Naive thymus-derived CD4-positive, alpha-beta T cell (primary cell): ENCODE data around the gene C1orf52. TPM values are rescaled to one million over a fixed set of nuclear protein-coding genes. Genes with fewer than 3 reads are reported as not detected.
A peak's percentile ranks its signal among the peaks of the same experiment; 100 is the strongest.

Source experiments
- ATAC-seq: fragments of 150-1000 bp; cut with Tn5 transposase; 2 replicates; pipeline ENCODE4 v1.10.0; 2021; ENCODE audit warnings: mild to moderate bottlenecking, moderate library complexity
- CTCF ChIA-PET: fragments of 350-600 bp; sonication (Branson Sonifier 250); formaldehyde crosslinking; loops from one replicate; lab custom pipeline; 2021; ENCODE audit warnings: antibody characterized with exemption; lab: Charles Lee
- POLR2A ChIA-PET: fragments of 350-600 bp; sonication (Branson Sonifier 250); formaldehyde crosslinking; loops from one replicate; lab custom pipeline; 2021; ENCODE audit warnings: antibody characterized with exemption, inconsistent platforms; lab: Charles Lee
- DNase-seq, 9 donors: peaks; one replicate each; pipeline versions ENCODE4 v3.0.0 to v3.0.0-alpha.2; 2020 to 2022; ENCODE audit warnings: mixed read lengths in 1 of 9
- H3K27ac ChIP-seq: one replicate; pipeline ENCODE4 v1.7.0; 2013; ENCODE audit warnings: mild to moderate bottlenecking, low read depth, low read length, moderate library complexity
- H3K27me3 ChIP-seq, 2 donors: one replicate each; pipeline ENCODE4 v1.7.0; 2013; ENCODE audit warnings: low read length in 2 of 2, mild to moderate bottlenecking in 2 of 2, moderate library complexity in 2 of 2; ENCODE audit not compliant: control insufficient read depth in 2 of 2, insufficient read depth in 2 of 2
- H3K36me3 ChIP-seq, 3 experiments: 1 replicate in 2 of 3; 2 replicates in 1 of 3; pipeline ENCODE4 v1.7.0; 2013; ENCODE audit warnings: low read length in 3 of 3, mild to moderate bottlenecking in 3 of 3, moderate library complexity in 1 of 3; ENCODE audit not compliant: insufficient read depth in 3 of 3, control insufficient read depth in 2 of 3
- H3K4me1 ChIP-seq, 2 donors: one replicate each; pipeline ENCODE4 v1.7.0; 2013; ENCODE audit warnings: low read length in 2 of 2, mild to moderate bottlenecking in 2 of 2, moderate library complexity in 1 of 2; ENCODE audit not compliant: control insufficient read depth in 2 of 2, insufficient read depth in 2 of 2
- H3K4me3 ChIP-seq: 2 replicates; pipeline ENCODE4 v1.7.0; 2013; ENCODE audit warnings: mild to moderate bottlenecking, low read length
- H3K9me3 ChIP-seq, 3 experiments: 1 replicate in 2 of 3; 2 replicates in 1 of 3; pipeline ENCODE4 v1.7.0; 2013; ENCODE audit warnings: low read length in 3 of 3; ENCODE audit not compliant: control insufficient read depth in 2 of 3
- H3K27ac Mint-ChIP-seq, 9 donors: one replicate each; pipeline ENCODE4 v1.8.0; 2020 to 2022; ENCODE audit warnings: mixed read lengths in 9 of 9, mild to moderate bottlenecking in 8 of 9, moderate library complexity in 5 of 9, inconsistent platforms in 2 of 9
- H3K27me3 Mint-ChIP-seq, 5 donors: one replicate each; pipeline ENCODE4 v1.8.0; 2021 to 2022; ENCODE audit warnings: mixed read lengths in 5 of 5, mild to moderate bottlenecking in 1 of 5
- H3K36me3 Mint-ChIP-seq, 5 donors: one replicate each; pipeline ENCODE4 v1.8.0; 2020 to 2022; ENCODE audit warnings: mixed read lengths in 5 of 5, mild to moderate bottlenecking in 3 of 5, inconsistent platforms in 1 of 5
- H3K4me1 Mint-ChIP-seq, 7 donors: one replicate each; pipeline ENCODE4 v1.8.0; 2020 to 2022; ENCODE audit warnings: mixed read lengths in 7 of 7, mild to moderate bottlenecking in 3 of 7, inconsistent platforms in 1 of 7
- H3K4me3 Mint-ChIP-seq, 10 donors: one replicate each; pipeline ENCODE4 v1.8.0; 2020 to 2022; ENCODE audit warnings: mild to moderate bottlenecking in 10 of 10, mixed read lengths in 10 of 10, moderate library complexity in 6 of 10, inconsistent platforms in 2 of 10
- H3K9me3 Mint-ChIP-seq, 11 donors: one replicate each; pipeline ENCODE4 v1.8.0; 2020 to 2022; ENCODE audit warnings: mixed read lengths in 11 of 11, mild to moderate bottlenecking in 4 of 11, inconsistent platforms in 1 of 11, moderate library complexity in 1 of 11
- intact Hi-C, 2 donors: fragments of 100-400 bp; cut with micrococcal nuclease; formaldehyde crosslinking; loops; one replicate each; pipeline ENCODE4 v1.15.1; 2023
- polyA plus RNA-seq, 2 donors: library from polyadenylated mRNA; unstranded; fragments of 300-500 nt; fragmentation: Illumina TruSeq; gene quantifications; one replicate each; pipeline ENCODE4 v1.2.3, GENCODE V29; 2021
- total RNA-seq, 6 experiments: library from RNA in 5 of 6; stranded (reverse) in 5 of 6; gene quantifications; 1 replicate in 5 of 6; 2 replicates in 1 of 6; pipeline ENCODE4 v1.2.3 and lab custom pipeline; 2021 to 2026

Gene C1orf52
- total and polyA plus RNA-seq, 7 experiments from 2014 or later, result 25.7 to 55.4 (median 41.6) TPM

DNA sequence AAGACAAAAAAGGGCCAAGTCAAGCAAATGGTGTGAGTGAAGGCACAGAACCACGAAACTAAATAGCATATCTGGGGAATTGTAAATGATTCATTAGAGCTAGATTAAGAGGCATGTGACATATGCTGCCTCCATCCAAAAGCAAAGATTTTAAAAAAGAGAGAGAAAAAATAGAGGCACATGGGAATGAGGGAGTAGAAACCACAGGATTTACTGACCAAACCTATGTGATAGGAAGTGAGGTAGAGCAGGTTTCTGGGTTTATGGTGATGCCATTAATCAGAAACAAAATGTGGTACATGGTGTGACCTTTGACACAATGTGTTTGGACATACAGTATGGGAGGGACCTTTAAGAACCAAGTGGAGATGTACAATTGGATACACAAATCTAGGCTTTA lies 13.6 kb downstream of the C1orf52 start:
- peaks cover 0 to 7% (median 0%) of the 10 kb centered on the region in 11 donors for H3K9me3 Mint-ChIP-seq
- H3K27ac Mint-ChIP-seq, result no peak overlapping the region
- Histone ChIP-seq H3K36me3 (peaks cover 0 to 3% (median 0%) of the 10 kb centered on the region in 3 experiments), H3K27me3 (no peaks in the 10 kb centered on the region), H3K9me3 (no peaks in the 10 kb centered on the region), H3K4me1 (peaks cover 0 to 3% of the 10 kb centered on the region in 2 donors), H3K4me3 (no peak overlapping the region), H3K27ac (no peak overlapping the region)
- DNase-seq (no peak), ATAC-seq (no peak)
- H3K4me3 Mint-ChIP-seq, result no peak overlapping the region
- CTCF ChIA-PET, result no interaction called here
- peaks cover 1 to 19% (median 12%) of the 10 kb centered on the region in 7 donors for H3K4me1 Mint-ChIP-seq
- intact Hi-C loops, result no loop called here
- H3K27me3 Mint-ChIP-seq, result no peaks in the 10 kb centered on the region
- H3K36me3 Mint-ChIP-seq, result peaks cover 6 to 23% (median 17%) of the 10 kb centered on the region in 5 donors
- POLR2A ChIA-PET, result interaction anchor here (0.6 kb wide), 1 partner anchor 563 kb away, joined by 4 read pairs; no protein-coding TSS in a partner anchor

DNA sequence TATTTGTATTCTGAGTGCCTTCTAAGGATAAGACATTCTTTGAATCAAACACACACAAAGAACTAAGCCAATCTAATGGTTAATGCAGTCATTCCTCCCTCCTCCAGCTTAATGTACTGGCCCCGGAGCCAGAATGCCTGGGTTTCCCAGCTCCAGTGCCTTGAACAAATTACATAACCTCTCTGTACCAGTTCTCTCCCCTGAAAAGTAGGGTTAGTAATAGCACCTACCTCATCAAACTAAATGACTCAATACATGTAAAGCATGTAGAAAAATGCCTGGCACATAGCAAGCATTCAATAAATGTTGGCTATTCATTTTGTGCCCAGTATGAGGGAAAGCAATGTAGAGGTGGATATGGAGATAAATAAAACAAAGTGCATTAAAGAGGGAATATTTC lies 14.0 kb downstream of the C1orf52 start:
- intact Hi-C loops, result no loop called here
- ATAC-seq (no peak), DNase-seq (no peak)
- H3K4me3 ChIP-seq, result no peak overlapping the region
- H3K36me3 ChIP-seq, result peaks cover 0 to 3% (median 0%) of the 10 kb centered on the region in 3 experiments
- H3K9me3 Mint-ChIP-seq, result peaks cover 0 to 7% (median 0%) of the 10 kb centered on the region in 11 donors
- H3K27ac Mint-ChIP-seq, result no peak overlapping the region
- no peaks in the 10 kb centered on the region for H3K9me3 ChIP-seq
- POLR2A ChIA-PET, result interaction anchor here (0.6 kb wide), 1 partner anchor 563 kb away, joined by 4 read pairs; no protein-coding TSS in a partner anchor
- no peaks in the 10 kb centered on the region for H3K27me3 Mint-ChIP-seq
- H3K4me1 Mint-ChIP-seq, result peaks cover 1 to 20% (median 16%) of the 10 kb centered on the region in 7 donors
- H3K27me3 ChIP-seq, result no peaks in the 10 kb centered on the region
- H3K27ac ChIP-seq, result no peak overlapping the region
- CTCF ChIA-PET, result interaction anchor here (0.9 kb wide), 1 partner anchor 9 kb away, joined by 5 read pairs; no protein-coding TSS in a partner anchor
- peaks cover 0 to 7% of the 10 kb centered on the region in 2 donors for H3K4me1 ChIP-seq
- no peak overlapping the region for H3K4me3 Mint-ChIP-seq
- H3K36me3 Mint-ChIP-seq, result peaks cover 3 to 20% (median 18%) of the 10 kb centered on the region in 5 donors

DNA sequence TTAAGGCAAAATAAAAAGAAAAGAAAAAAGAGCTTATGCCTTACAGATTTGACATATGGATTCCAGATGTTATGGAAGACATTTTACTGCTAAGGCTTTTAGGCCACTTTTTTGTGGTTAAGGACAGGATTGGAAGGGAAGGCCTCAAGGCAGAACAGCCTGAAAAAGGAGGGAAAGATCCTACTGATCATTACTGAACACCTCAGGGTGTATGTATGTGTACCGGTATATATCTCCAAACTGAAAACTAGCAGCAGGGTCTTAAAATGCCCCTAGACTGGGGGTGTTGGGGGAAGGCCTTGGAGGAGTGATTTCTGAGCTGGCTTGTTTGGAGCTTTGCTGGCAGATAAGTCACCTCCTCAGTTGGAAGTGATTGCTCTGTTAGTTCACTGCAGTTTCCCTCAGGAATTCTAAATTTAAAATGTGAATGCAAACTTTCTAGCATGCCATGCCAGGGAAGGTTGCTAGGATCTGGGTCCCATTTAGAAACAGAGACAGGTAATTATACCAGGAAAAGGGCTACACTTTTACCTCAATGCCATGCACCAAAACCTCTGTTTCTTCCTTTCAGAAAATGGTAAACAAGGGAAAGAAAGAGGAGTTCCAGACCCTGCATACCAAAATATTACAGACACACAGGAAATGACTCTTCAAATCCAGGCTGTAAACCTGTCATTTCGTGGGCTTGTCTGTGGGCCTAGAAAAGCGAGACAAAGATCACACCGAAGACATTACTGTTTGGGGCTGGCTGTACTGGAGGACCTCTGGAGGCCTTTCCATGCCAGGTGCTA lies 15.0 kb downstream of the C1orf52 start:
- ChIA-PET POLR2A (interaction anchor here (0.6 to 1.8 kb wide), 3 partner anchors 10 to 735 kb away, joined by 3 to 6 read pairs (median 3); no protein-coding TSS in a partner anchor), CTCF (interaction anchor here (0.9 to 1.3 kb wide), 2 partner anchors 10 to 300 kb away, joined by 3 to 5 read pairs; no protein-coding TSS in a partner anchor)
- Mint-ChIP-seq H3K4me1 (peaks cover 1 to 22% (median 18%) of the 10 kb centered on the region in 7 donors), H3K27me3 (no peaks in the 10 kb centered on the region), H3K4me3 (no peak overlapping the region), H3K9me3 (peaks cover 0 to 7% (median 0%) of the 10 kb centered on the region in 11 donors), H3K36me3 (peaks cover 0 to 12% (median 8%) of the 10 kb centered on the region in 5 donors), H3K27ac (peak overlapping the region in 1 of 9 donors; percentile 27)
- Histone ChIP-seq H3K27ac (no peak overlapping the region), H3K4me3 (no peak overlapping the region), H3K36me3 (no peaks in the 10 kb centered on the region), H3K4me1 (peaks cover 0 to 10% of the 10 kb centered on the region in 2 donors), H3K27me3 (no peaks in the 10 kb centered on the region), H3K9me3 (no peaks in the 10 kb centered on the region)
- DNase-seq, result no peak
- intact Hi-C loops, result no loop called here
- ATAC-seq, result no peak

DNA sequence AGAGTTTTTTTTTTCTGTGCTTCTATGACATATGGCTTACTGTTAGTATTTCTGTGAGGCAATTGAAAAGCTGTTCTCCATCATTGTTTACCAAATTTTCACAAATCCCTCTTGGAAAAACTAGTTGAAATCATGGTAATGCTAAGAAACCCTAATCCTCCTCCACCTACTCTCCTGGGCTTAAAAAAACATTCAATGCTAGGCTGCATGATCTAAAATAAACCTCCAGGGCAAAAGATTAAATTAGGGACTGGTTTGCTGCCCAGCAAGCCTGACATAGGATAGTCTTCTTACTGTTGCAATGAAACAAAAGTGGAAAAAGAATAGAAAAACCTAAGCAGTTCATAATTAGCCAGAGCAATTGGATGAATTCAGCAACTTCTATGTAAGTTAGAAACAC lies 16.1 kb downstream of the C1orf52 start:
- Histone ChIP-seq H3K27me3 (no peaks in the 10 kb centered on the region), H3K4me3 (no peak overlapping the region), H3K9me3 (no peaks in the 10 kb centered on the region), H3K27ac (no peak overlapping the region), H3K36me3 (no peaks in the 10 kb centered on the region), H3K4me1 (peaks cover 0 to 10% of the 10 kb centered on the region in 2 donors)
- H3K9me3 Mint-ChIP-seq, result peaks cover 0 to 5% (median 0%) of the 10 kb centered on the region in 11 donors
- CTCF ChIA-PET, result interaction anchor here (1.3 kb wide), 1 partner anchor 299 kb away, joined by 3 read pairs; no protein-coding TSS in a partner anchor
- no peak overlapping the region for H3K4me3 Mint-ChIP-seq
- no peaks in the 10 kb centered on the region for H3K27me3 Mint-ChIP-seq
- POLR2A ChIA-PET, result interaction anchor here (0.7 to 1.8 kb wide), 2 partner anchors 11 to 189 kb away, joined by 3 to 6 read pairs; no protein-coding TSS in a partner anchor
- H3K4me1 Mint-ChIP-seq, result peaks cover 1 to 22% (median 17%) of the 10 kb centered on the region in 7 donors
- peaks cover 0 to 10% (median 3%) of the 10 kb centered on the region in 5 donors for H3K36me3 Mint-ChIP-seq
- DNase-seq (no peak), ATAC-seq (no peak)
- H3K27ac Mint-ChIP-seq, result peak overlapping the region in 1 of 9 donors; percentile 13
- intact Hi-C loops, result no loop called here

DNA sequence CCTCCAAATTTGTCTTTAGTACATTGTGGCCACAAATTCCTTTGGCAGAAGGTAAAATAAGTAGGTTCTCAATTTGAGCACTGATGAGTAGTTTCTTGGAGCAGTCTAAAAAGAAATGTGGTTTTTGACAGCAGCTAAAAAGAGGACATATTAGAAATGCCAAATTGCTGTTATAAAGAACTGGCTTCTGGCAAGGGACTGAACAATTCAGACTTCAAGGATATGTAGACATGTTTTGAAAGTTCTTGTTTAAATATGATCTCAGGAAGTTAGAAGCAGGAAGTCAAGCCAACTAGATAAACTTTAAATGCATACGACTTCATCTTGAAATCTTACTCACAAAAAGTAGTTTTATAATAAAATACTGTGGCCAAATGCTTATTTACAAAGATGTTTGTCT lies 18.8 kb downstream of the C1orf52 start:
- Histone ChIP-seq H3K27ac (no peak overlapping the region), H3K27me3 (no peaks in the 10 kb centered on the region), H3K9me3 (no peaks in the 10 kb centered on the region), H3K36me3 (no peaks in the 10 kb centered on the region), H3K4me3 (no peak overlapping the region), H3K4me1 (peaks cover 0 to 10% of the 10 kb centered on the region in 2 donors)
- DNase-seq (peak in 2 of 9 donors; percentile 8 to 15), ATAC-seq (no peak)
- Mint-ChIP-seq H3K27ac (peak overlapping the region; percentile 29 to 89 (median 75)), H3K36me3 (peaks cover 0 to 10% (median 3%) of the 10 kb centered on the region in 5 donors), H3K4me3 (peak overlapping the region in 7 of 10 donors; percentile 3 to 51 (median 24)), H3K4me1 (peaks cover 1 to 22% (median 17%) of the 10 kb centered on the region in 7 donors), H3K27me3 (peaks cover 0 to 9% (median 0%) of the 10 kb centered on the region in 5 donors), H3K9me3 (peaks cover 0 to 3% (median 0%) of the 10 kb centered on the region in 11 donors)
- ChIA-PET POLR2A (interaction anchor here (1.3 to 1.6 kb wide), 5 partner anchors 16 to 40 kb away, joined by 3 to 8 read pairs (median 6); partner anchors contain the start of genes BCL10, C1orf52 and SYDE2), CTCF (interaction anchor here (0.9 to 2.4 kb wide), 7 partner anchors 11 to 296 kb away, joined by 3 to 10 read pairs (median 6); partner anchors contain the start of gene C1orf52)
- intact Hi-C loops, result loop anchor here (1.0 to 2.0 kb wide), 4 partner anchors 14 to 295 kb away; partner anchors contain the start of gene SYDE2 (in 1 of the 2)

DNA sequence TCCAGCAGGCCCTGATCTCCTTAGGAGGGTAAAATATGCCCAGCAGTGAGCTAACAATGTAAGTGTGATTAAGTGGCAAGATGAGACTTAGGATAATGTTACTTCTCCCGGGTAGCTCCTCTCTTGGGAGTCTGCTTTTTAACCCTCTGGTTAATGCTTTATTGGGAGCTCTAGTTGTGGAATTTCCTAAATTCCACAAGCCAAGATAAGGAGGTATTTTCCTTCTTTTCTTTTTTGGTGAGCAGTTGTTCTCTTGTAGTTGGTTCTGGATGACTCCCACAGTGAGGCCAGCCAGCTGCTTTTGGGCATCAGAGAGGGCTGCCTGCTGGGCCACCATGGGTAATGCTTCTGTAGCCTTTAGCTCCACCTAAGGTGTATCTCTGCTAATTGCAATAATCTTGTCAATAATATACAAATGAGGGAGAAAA lies 19.3 kb downstream of the C1orf52 start:
- H3K36me3 Mint-ChIP-seq, result peaks cover 0 to 10% (median 3%) of the 10 kb centered on the region in 5 donors
- ChIA-PET POLR2A (interaction anchor here (0.6 to 1.6 kb wide), 6 partner anchors 16 to 75 kb away, joined by 3 to 8 read pairs (median 5); partner anchors contain the start of genes BCL10, C1orf52 and SYDE2), CTCF (interaction anchor here (0.9 to 2.4 kb wide), 8 partner anchors 11 to 295 kb away, joined by 3 to 10 read pairs (median 6); partner anchors contain the start of gene C1orf52)
- Histone ChIP-seq H3K4me3 (no peak overlapping the region), H3K36me3 (no peaks in the 10 kb centered on the region), H3K4me1 (peaks cover 0 to 10% of the 10 kb centered on the region in 2 donors), H3K27me3 (no peaks in the 10 kb centered on the region), H3K9me3 (no peaks in the 10 kb centered on the region), H3K27ac (no peak overlapping the region)
- H3K4me3 Mint-ChIP-seq, result peak overlapping the region in 6 of 10 donors; percentile 17 to 51 (median 24)
- peaks cover 1 to 22% (median 17%) of the 10 kb centered on the region in 7 donors for H3K4me1 Mint-ChIP-seq
- ATAC-seq, result peak; percentile 62
- peak in 1 of 9 donors; percentile 26 for DNase-seq
- intact Hi-C loops, result loop anchor here (1.0 to 2.0 kb wide), 4 partner anchors 15 to 295 kb away; partner anchors contain the start of gene SYDE2 (in 1 of the 2)
- peaks cover 0 to 3% (median 0%) of the 10 kb centered on the region in 11 donors for H3K9me3 Mint-ChIP-seq
- H3K27me3 Mint-ChIP-seq, result peaks cover 0 to 9% (median 0%) of the 10 kb centered on the region in 5 donors
- H3K27ac Mint-ChIP-seq, result peak overlapping the region in 6 of 9 donors; percentile 6 to 89 (median 79)
